T-helper 17 cell (primary cell): ENCODE data around the gene APOBEC3G. TPM values are rescaled to one million over a fixed set of nuclear protein-coding genes. Genes with fewer than 3 reads are reported as not detected.

ENCODE experiments used
- ATAC-seq: fragments of 150-1000 bp; cut with Tn5 transposase; 2 replicates; pipeline ENCODE4 v1.10.0; 2021; ENCODE audit warnings: mild to moderate bottlenecking, moderate library complexity
- DNase-seq, 3 donors: peaks; one replicate each; pipeline versions ENCODE4 v3.0.0 to v3.0.0-alpha.2; 2020 to 2021
- H3K9me3 ChIP-seq: one replicate; pipeline ENCODE4 v1.7.0; 2013; ENCODE audit warnings: low read length, mild to moderate bottlenecking; ENCODE audit not compliant: control insufficient read depth, poor library complexity, severe bottlenecking
- H3K27ac Mint-ChIP-seq: one replicate; pipeline ENCODE4 v1.8.0; 2022; ENCODE audit warnings: mild to moderate bottlenecking, moderate library complexity, mixed read lengths
- H3K27me3 Mint-ChIP-seq: one replicate; pipeline ENCODE4 v1.8.0; 2022; ENCODE audit warnings: mixed read lengths
- H3K36me3 Mint-ChIP-seq: one replicate; pipeline ENCODE4 v1.8.0; 2022; ENCODE audit warnings: low read depth, mixed read lengths
- H3K4me1 Mint-ChIP-seq: one replicate; pipeline ENCODE4 v1.8.0; 2022; ENCODE audit warnings: mild to moderate bottlenecking, mixed read lengths
- H3K4me3 Mint-ChIP-seq: one replicate; pipeline ENCODE4 v1.8.0; 2022; ENCODE audit warnings: mild to moderate bottlenecking, moderate library complexity, mixed read lengths
- total RNA-seq, 4 donors: library from RNA in 2 of 4; stranded (reverse) in 2 of 4; gene quantifications; one replicate each; pipeline ENCODE4 v1.2.3 and lab custom pipeline; 2022 to 2026

APOBEC3G gene
- total RNA-seq, 2 donors from 2014 or later = 21.5 to 24.6 TPM

GRCh38 chr22:39129081-39129480 lies 52.0 kb downstream of the APOBEC3G start:
- DNase-seq (no peak), ATAC-seq (no peak)
- Mint-ChIP-seq H3K4me3 (no peak overlapping the region), H3K4me1 (peaks cover 6% of the 10 kb centered on the region), H3K36me3 (peaks cover 2% of the 10 kb centered on the region), H3K27me3 (no peaks in the 10 kb centered on the region), H3K27ac (no peak overlapping the region)
- H3K9me3 ChIP-seq = no peaks in the 10 kb centered on the region

GRCh38 chr22:39129746-39130145 lies 52.7 kb downstream of the APOBEC3G start:
- no peaks in the 10 kb centered on the region for H3K9me3 ChIP-seq
- H3K27me3 Mint-ChIP-seq = no peaks in the 10 kb centered on the region
- no peak for DNase-seq
- H3K4me1 Mint-ChIP-seq = peaks cover 6% of the 10 kb centered on the region
- ATAC-seq = no peak
- H3K4me3 Mint-ChIP-seq = no peak overlapping the region
- peaks cover 2% of the 10 kb centered on the region for H3K36me3 Mint-ChIP-seq
- H3K27ac Mint-ChIP-seq = no peak overlapping the region

GRCh38 chr22:39130152-39130704 lies 53.2 kb downstream of the APOBEC3G start:
- DNase-seq (no peak), ATAC-seq (no peak)
- no peaks in the 10 kb centered on the region for H3K27me3 Mint-ChIP-seq
- peaks cover 6% of the 10 kb centered on the region for H3K4me1 Mint-ChIP-seq
- no peaks in the 10 kb centered on the region for H3K9me3 ChIP-seq
- peaks cover 2% of the 10 kb centered on the region for H3K36me3 Mint-ChIP-seq
- H3K4me3 Mint-ChIP-seq = no peak overlapping the region
- peak overlapping the region; percentile 21 for H3K27ac Mint-ChIP-seq

GRCh38 chr22:39130892-39131855 lies 54.1 kb downstream of the APOBEC3G start:
- ATAC-seq = no peak
- peaks cover 2% of the 10 kb centered on the region for H3K36me3 Mint-ChIP-seq
- peaks cover 6% of the 10 kb centered on the region for H3K4me1 Mint-ChIP-seq
- no peak overlapping the region for H3K4me3 Mint-ChIP-seq
- peak overlapping the region; percentile 27 for H3K27ac Mint-ChIP-seq
- H3K9me3 ChIP-seq = no peaks in the 10 kb centered on the region
- no peaks in the 10 kb centered on the region for H3K27me3 Mint-ChIP-seq
- DNase-seq = no peak

GRCh38 chr22:39132281-39132680 lies 55.2 kb downstream of the APOBEC3G start:
- Mint-ChIP-seq H3K36me3 (peaks cover 2% of the 10 kb centered on the region), H3K27ac (no peak overlapping the region), H3K4me1 (peaks cover 6% of the 10 kb centered on the region), H3K4me3 (peak overlapping the region; percentile 41), H3K27me3 (no peaks in the 10 kb centered on the region)
- ATAC-seq (no peak), DNase-seq (no peak)
- no peaks in the 10 kb centered on the region for H3K9me3 ChIP-seq

GRCh38 chr22:39132871-39133524 lies 55.9 kb downstream of the APOBEC3G start:
- H3K4me1 Mint-ChIP-seq = peaks cover 6% of the 10 kb centered on the region
- no peak for ATAC-seq
- no peaks in the 10 kb centered on the region for H3K9me3 ChIP-seq
- no peak overlapping the region for H3K27ac Mint-ChIP-seq
- no peak for DNase-seq
- H3K27me3 Mint-ChIP-seq = no peaks in the 10 kb centered on the region
- H3K36me3 Mint-ChIP-seq = peaks cover 2% of the 10 kb centered on the region
- peak overlapping the region; percentile 41 for H3K4me3 Mint-ChIP-seq

GRCh38 chr22:39133871-39134270 lies 56.8 kb downstream of the APOBEC3G start:
- DNase-seq (no peak), ATAC-seq (no peak)
- H3K27ac Mint-ChIP-seq = no peak overlapping the region
- peaks cover 6% of the 10 kb centered on the region for H3K4me1 Mint-ChIP-seq
- H3K9me3 ChIP-seq = no peaks in the 10 kb centered on the region
- H3K27me3 Mint-ChIP-seq = no peaks in the 10 kb centered on the region
- H3K4me3 Mint-ChIP-seq = no peak overlapping the region
- H3K36me3 Mint-ChIP-seq = peaks cover 2% of the 10 kb centered on the region

DNA sequence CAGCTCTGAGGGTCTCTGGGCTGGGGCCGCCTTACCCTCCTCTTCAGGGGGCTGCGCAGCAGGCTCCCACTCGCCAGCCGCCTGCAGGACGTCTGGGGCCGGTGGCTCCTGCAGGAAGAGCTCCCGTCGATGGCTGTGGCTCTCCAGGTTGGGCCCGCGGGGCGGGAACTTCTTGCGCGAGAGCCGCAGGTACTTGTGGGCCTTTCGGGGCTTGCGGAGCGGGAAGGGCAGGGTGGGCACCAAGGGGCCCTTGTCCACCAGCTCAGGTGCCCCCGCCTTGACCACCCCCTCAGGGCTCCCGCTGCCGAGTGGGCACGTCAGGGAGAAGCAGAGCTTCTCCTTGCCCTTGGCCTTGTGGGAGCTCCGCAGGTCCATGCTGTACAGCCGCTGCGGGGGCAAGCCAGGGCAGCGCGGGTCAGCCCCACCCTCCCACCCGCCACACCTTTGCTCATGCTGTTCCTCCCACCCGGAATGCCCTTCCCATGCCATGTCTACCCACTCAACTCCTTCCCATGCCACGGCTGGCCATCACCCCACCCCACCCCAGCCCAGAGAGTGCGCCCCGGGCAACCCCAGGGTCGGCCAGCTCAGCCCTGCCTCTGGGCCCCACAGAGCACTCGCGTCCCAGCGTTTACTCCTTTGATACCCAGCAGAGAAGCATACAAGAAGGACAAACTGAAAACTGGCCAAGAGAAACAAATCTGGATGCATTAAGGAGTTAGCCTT lies 57.5 kb downstream of the APOBEC3G start:
- ATAC-seq = no peak

GRCh38 chr22:39135092-39135896 lies 58.2 kb downstream of the APOBEC3G start:
- H3K36me3 Mint-ChIP-seq = no peaks in the 10 kb centered on the region
- H3K4me1 Mint-ChIP-seq = no peaks in the 10 kb centered on the region
- DNase-seq (no peak), ATAC-seq (peak; percentile 60)
- no peak overlapping the region for H3K27ac Mint-ChIP-seq
- no peak overlapping the region for H3K4me3 Mint-ChIP-seq
- H3K27me3 Mint-ChIP-seq = no peaks in the 10 kb centered on the region
- H3K9me3 ChIP-seq = no peaks in the 10 kb centered on the region

More for the DNA sequence above, 57.5 kb downstream of the APOBEC3G start:
- Mint-ChIP-seq H3K27ac (no peak overlapping the region), H3K4me1 (peaks cover 3% of the 10 kb centered on the region), H3K4me3 (no peak overlapping the region), H3K36me3 (peaks cover 2% of the 10 kb centered on the region), H3K27me3 (no peaks in the 10 kb centered on the region)
- no peak for DNase-seq
- H3K9me3 ChIP-seq = no peaks in the 10 kb centered on the region

GRCh38 chr22:39136317-39136716 lies 59.2 kb downstream of the APOBEC3G start:
- H3K4me1 Mint-ChIP-seq = no peaks in the 10 kb centered on the region
- H3K9me3 ChIP-seq = no peaks in the 10 kb centered on the region
- no peaks in the 10 kb centered on the region for H3K27me3 Mint-ChIP-seq
- no peak overlapping the region for H3K27ac Mint-ChIP-seq
- no peaks in the 10 kb centered on the region for H3K36me3 Mint-ChIP-seq
- no peak overlapping the region for H3K4me3 Mint-ChIP-seq
- DNase-seq (no peak), ATAC-seq (no peak)
